A673 (cell line): ENCODE measurements around the gene DRD4. TPM values are rescaled to one million over a fixed set of nuclear protein-coding genes. Genes with fewer than 3 reads are reported as not detected.

Experiments
- BruUV-seq: library from RNA; stranded (reverse); fragments of 400-500 nt; replicated peaks from 2 replicates; lab custom pipeline; 2021; lab: Mats Ljungman, UMichigan
- CTCF ChIA-PET: fragments of 300-600 bp; sonication (Branson Sonifier 250); formaldehyde crosslinking; loops from one replicate; lab custom pipeline; 2022; ENCODE audit warnings: antibody characterized with exemption; lab: Charles Lee
- POLR2A ChIA-PET: fragments of 300-600 bp; sonication (Branson Sonifier 250); formaldehyde crosslinking; loops from one replicate; lab custom pipeline; 2022; ENCODE audit warnings: antibody characterized with exemption; ENCODE audit not compliant: low non-redundant PET; lab: Charles Lee
- DNase-seq: peaks from one replicate; pipeline ENCODE4 v3.0.0-alpha.2; 2015; ENCODE audit warnings: low spot score
- H3K27ac ChIP-seq: fragments of 200-600 bp; sonication (generic); 2 replicates; pipeline ENCODE4 v1.5.1; 2016; ENCODE audit warnings: mixed run types, low read depth, mild to moderate bottlenecking, mixed read lengths, antibody characterized with exemption, low read length; ENCODE audit not compliant: poor library complexity, severe bottlenecking
- H3K27me3 ChIP-seq: fragments of 200-600 bp; sonication (generic); replicated peaks from 2 replicates; pipeline ENCODE4 v1.6.1; 2017; ENCODE audit warnings: mixed run types, low read depth, mild to moderate bottlenecking, mixed read lengths, antibody characterized with exemption, low read length; ENCODE audit not compliant: insufficient read depth, poor library complexity
- H3K36me3 ChIP-seq: fragments of 200-600 bp; sonication (generic); 2 replicates; pipeline ENCODE4 v1.6.1; 2016; ENCODE audit warnings: mixed run types, mild to moderate bottlenecking, mixed read lengths, antibody characterized with exemption, low read length; ENCODE audit not compliant: insufficient read depth, poor library complexity, severe bottlenecking
- H3K4me1 ChIP-seq: fragments of 200-600 bp; sonication (generic); 2 replicates; pipeline ENCODE4 v1.6.1; 2017; ENCODE audit warnings: mixed run types, mild to moderate bottlenecking, mixed read lengths, antibody characterized with exemption, low read length; ENCODE audit not compliant: insufficient read depth, poor library complexity, severe bottlenecking
- H3K4me3 ChIP-seq: fragments of 200-600 bp; sonication (generic); 2 replicates; pipeline ENCODE4 v1.5.1; 2016; ENCODE audit warnings: low read depth, mixed run types, mild to moderate bottlenecking, mixed read lengths, low read length; ENCODE audit not compliant: poor library complexity, severe bottlenecking
- H3K9me3 ChIP-seq: fragments of 200-600 bp; sonication (generic); 2 replicates; pipeline ENCODE4 v1.6.1; 2016; ENCODE audit warnings: mixed run types, low read depth, mild to moderate bottlenecking, mixed read lengths, antibody characterized with exemption, low read length; ENCODE audit not compliant: poor library complexity, severe bottlenecking
- CTCF ChIP-seq: fragments of 300-800, 200-600 bp; sonication (generic); conservative IDR thresholded peaks from 2 replicates; pipeline ENCODE4 v1.5.1; 2017; ENCODE audit warnings: low read depth, mild to moderate bottlenecking, antibody characterized with exemption, low read length, moderate library complexity, mixed read lengths
- EZH2 ChIP-seq: fragments of 200-600 bp; sonication (generic); IDR thresholded peaks from 2 replicates; pipeline ENCODE4 v1.6.1; 2017; ENCODE audit warnings: borderline replicate concordance, low read depth, mild to moderate bottlenecking, mixed read lengths, antibody characterized with exemption, low read length; ENCODE audit not compliant: poor library complexity, severe bottlenecking
- intact Hi-C: fragments of 100-400 bp; cut with micrococcal nuclease; formaldehyde crosslinking; loops from one replicate; pipeline ENCODE4 v1.10.0; 2022; ENCODE audit not compliant: unreplicated experiment
- total RNA-seq: library from RNA; stranded (reverse); gene quantifications from 2 replicates; pipeline ENCODE4 v1.2.3, GENCODE V29; 2021

The DRD4 gene
- total RNA-seq, 1 experiment from 2014 or later, result 3.0 TPM

GRCh38 chr11:619628-620050 is 17.4 kb upstream of the DRD4 start:
- no peak for DNase-seq
- Histone ChIP-seq H3K27me3 (no peaks in the 10 kb centered on the region), H3K4me3 (no peak overlapping the region), H3K27ac (no peak overlapping the region), H3K9me3 (no peaks in the 10 kb centered on the region), H3K4me1 (no peaks in the 10 kb centered on the region), H3K36me3 (no peaks in the 10 kb centered on the region)
- intact Hi-C loops, result no loop called here
- TF ChIP-seq CTCF (no peak), EZH2 (no peak)
- no TSS peak for BruUV-seq
- POLR2A ChIA-PET, result no interaction called here
- CTCF ChIA-PET, result no interaction called here

- POLR2A ChIA-PET, result no interaction called here
- DNase-seq, result no peak
- intact Hi-C loops, result no loop called here
- TF ChIP-seq CTCF (no peak), EZH2 (no peak)
- BruUV-seq, result no TSS peak
- H3K4me1 ChIP-seq, result no peaks in the 10 kb centered on the region
- H3K36me3 ChIP-seq, result no peaks in the 10 kb centered on the region
- no peaks in the 10 kb centered on the region for H3K27me3 ChIP-seq
- no peak overlapping the region for H3K4me3 ChIP-seq
- no peak overlapping the region for H3K27ac ChIP-seq
- H3K9me3 ChIP-seq, result no peaks in the 10 kb centered on the region
- CTCF ChIA-PET, result no interaction called here
These were observed 16.9 kb upstream of the DRD4 start for GRCh38 chr11:620201-620600.

GRCh38 chr11:620935-621814 is 15.9 kb upstream of the DRD4 start:
- H3K4me3 ChIP-seq, result no peak overlapping the region
- H3K9me3 ChIP-seq, result no peaks in the 10 kb centered on the region
- intact Hi-C loops, result no loop called here
- no peak overlapping the region for H3K27ac ChIP-seq
- ChIA-PET POLR2A (no interaction called here), CTCF (no interaction called here)
- H3K4me1 ChIP-seq, result no peaks in the 10 kb centered on the region
- TF ChIP-seq CTCF, result no peak
- TF ChIP-seq EZH2, result no peak
- no peak for DNase-seq
- no peaks in the 10 kb centered on the region for H3K36me3 ChIP-seq
- BruUV-seq, result no TSS peak
- H3K27me3 ChIP-seq, result no peaks in the 10 kb centered on the region
